H9 (cell line): ENCODE results near the gene NKAIN4. TPM values are rescaled to one million over a fixed set of nuclear protein-coding genes. Genes with fewer than 3 reads are reported as not detected.

Experiments used
- DNase-seq: peaks from one replicate; pipeline ENCODE4 v3.0.0-alpha.2; 2017
- H2AFZ ChIP-seq: one replicate; pipeline ENCODE4 v1.6.1; 2013; ENCODE audit warnings: mild to moderate bottlenecking, low read length, control low read depth, moderate library complexity
- H2AK5ac ChIP-seq: 2 replicates; pipeline ENCODE4 v1.6.1; 2013; ENCODE audit warnings: low read length, control low read depth, mixed read lengths; ENCODE audit not compliant: insufficient read length
- H2BK120ac ChIP-seq: one replicate; pipeline ENCODE4 v1.6.1; 2013; ENCODE audit warnings: low read depth, mild to moderate bottlenecking, low read length, control low read depth, inconsistent platforms; ENCODE audit not compliant: poor library complexity, severe bottlenecking
- H2BK12ac ChIP-seq: 2 replicates; pipeline ENCODE4 v1.6.1; 2013; ENCODE audit warnings: low read length, control low read depth, mixed read lengths, low read depth; ENCODE audit not compliant: insufficient read length
- H2BK15ac ChIP-seq: 2 replicates; pipeline ENCODE4 v1.6.1; 2013; ENCODE audit warnings: low read depth, low read length, control low read depth
- H2BK20ac ChIP-seq: one replicate; pipeline ENCODE4 v1.6.1; 2013; ENCODE audit warnings: low read depth, mild to moderate bottlenecking, low read length, control low read depth, inconsistent platforms; ENCODE audit not compliant: poor library complexity, severe bottlenecking
- H2BK5ac ChIP-seq: 2 replicates; pipeline ENCODE4 v1.6.1; 2013; ENCODE audit warnings: low read length, control low read depth, mixed read lengths; ENCODE audit not compliant: insufficient read length
- H3K14ac ChIP-seq: 2 replicates; pipeline ENCODE4 v1.6.1; 2013; ENCODE audit warnings: low read length, control low read depth; ENCODE audit not compliant: insufficient read depth
- H3K18ac ChIP-seq: 2 replicates; pipeline ENCODE4 v1.6.1; 2013; ENCODE audit warnings: low read depth, mild to moderate bottlenecking, mixed read lengths, low read length, control low read depth; ENCODE audit not compliant: insufficient read length
- H3K23ac ChIP-seq: 2 replicates; pipeline ENCODE4 v1.6.1; 2013; ENCODE audit warnings: low read length, control low read depth, mixed read lengths, low read depth; ENCODE audit not compliant: insufficient read length
- H3K23me2 ChIP-seq: 2 replicates; pipeline ENCODE4 v1.6.1; 2013; ENCODE audit warnings: low read depth, mild to moderate bottlenecking, mixed read lengths, low read length, control low read depth; ENCODE audit not compliant: insufficient read length, poor library complexity, severe bottlenecking
- H3K27ac ChIP-seq: 2 replicates; pipeline ENCODE4 v1.5.1; 2013; ENCODE audit warnings: low read length, control low read depth, mixed read lengths, low read depth; ENCODE audit not compliant: insufficient read length
- H3K27me3 ChIP-seq: 2 replicates; pipeline ENCODE4 v1.6.1; 2013; ENCODE audit warnings: low read length, control low read depth, inconsistent platforms; ENCODE audit not compliant: insufficient read depth
- H3K4ac ChIP-seq: 2 replicates; pipeline ENCODE4 v1.6.1; 2013; ENCODE audit warnings: low read depth, mild to moderate bottlenecking, control low read depth, inconsistent platforms, low read length, moderate library complexity
- H3K4me1 ChIP-seq: 2 replicates; pipeline ENCODE4 v1.6.1; 2013; ENCODE audit warnings: low read length, control low read depth, inconsistent platforms; ENCODE audit not compliant: insufficient read depth
- H3K4me2 ChIP-seq: 2 replicates; pipeline ENCODE4 v1.6.1; 2013; ENCODE audit warnings: low read length, control low read depth, mixed read lengths; ENCODE audit not compliant: insufficient read length, insufficient read depth
- H3K56ac ChIP-seq: 2 replicates; pipeline ENCODE4 v1.6.1; 2013; ENCODE audit warnings: low read depth, mild to moderate bottlenecking, mixed read lengths, low read length, control low read depth; ENCODE audit not compliant: insufficient read length
- H3K79me1 ChIP-seq: 2 replicates; pipeline ENCODE4 v1.6.1; 2013; ENCODE audit warnings: low read depth, mild to moderate bottlenecking, moderate library complexity, low read length, control low read depth, inconsistent platforms; ENCODE audit not compliant: insufficient read depth, poor library complexity, severe bottlenecking
- H3K79me2 ChIP-seq: 2 replicates; pipeline ENCODE4 v1.6.1; 2013; ENCODE audit warnings: low read length, control low read depth, inconsistent platforms; ENCODE audit not compliant: insufficient read depth
- H3K9ac ChIP-seq: 2 replicates; pipeline ENCODE4 v1.6.1; 2013; ENCODE audit warnings: low read length, control low read depth, mixed read lengths; ENCODE audit not compliant: insufficient read length; ENCODE audit errors: extremely low read depth
- H3K9me3 ChIP-seq: one replicate; pipeline ENCODE4 v1.6.1; 2013; ENCODE audit warnings: low read depth, low read length, inconsistent platforms; ENCODE audit not compliant: control insufficient read depth
- H3T11ph ChIP-seq: one replicate; pipeline ENCODE4 v1.6.1; 2013; ENCODE audit warnings: mild to moderate bottlenecking, low read length, control low read depth, inconsistent platforms
- H4K20me1 ChIP-seq: one replicate; pipeline ENCODE4 v1.6.1; 2013; ENCODE audit not compliant: control insufficient read depth, insufficient read length, insufficient read depth
- H4K5ac ChIP-seq: 2 replicates; pipeline ENCODE4 v1.6.1; 2013; ENCODE audit warnings: low read depth, mild to moderate bottlenecking, mixed read lengths, low read length, control low read depth; ENCODE audit not compliant: insufficient read length
- H4K8ac ChIP-seq: replicated peaks from 2 replicates; pipeline ENCODE4 v1.6.1; 2013; ENCODE audit warnings: low read length, control low read depth, mixed read lengths, low read depth; ENCODE audit not compliant: insufficient read length
- H4K91ac ChIP-seq: 2 replicates; pipeline ENCODE4 v1.6.1; 2013; ENCODE audit warnings: low read depth, mild to moderate bottlenecking, moderate library complexity, mixed read lengths, low read length, control low read depth; ENCODE audit not compliant: insufficient read length
- H3K27ac Mint-ChIP-seq, 3 experiments: 2 replicates in 2 of 3; 3 replicates in 1 of 3; pipeline ENCODE4 v1.8.0; 2020 to 2021; ENCODE audit warnings: mixed read lengths in 3 of 3, mild to moderate bottlenecking in 1 of 3, moderate library complexity in 1 of 3
- H3K27me3 Mint-ChIP-seq: 2 replicates; pipeline ENCODE4 v1.8.0; 2021; ENCODE audit warnings: low read depth, mild to moderate bottlenecking, moderate library complexity, mixed read lengths
- H3K36me3 Mint-ChIP-seq, 3 experiments: 2 replicates in 2 of 3; 3 replicates in 1 of 3; pipeline ENCODE4 v1.8.0; 2020 to 2021; ENCODE audit warnings: low read depth in 3 of 3, mixed read lengths in 3 of 3; ENCODE audit not compliant: insufficient read depth in 1 of 3
- H3K4me1 Mint-ChIP-seq, 2 experiments: 2 replicates each; pipeline ENCODE4 v1.8.0; 2020; ENCODE audit warnings: mixed read lengths in 2 of 2
- H3K4me3 Mint-ChIP-seq, 2 experiments: 2 replicates in 1 of 2; 3 replicates in 1 of 2; pipeline ENCODE4 v1.8.0; 2020 to 2021; ENCODE audit warnings: mild to moderate bottlenecking in 2 of 2, mixed read lengths in 2 of 2, moderate library complexity in 1 of 2
- H3K9me3 Mint-ChIP-seq, 2 experiments: 2 replicates in 1 of 2; 3 replicates in 1 of 2; pipeline ENCODE4 v1.8.0; 2020; ENCODE audit warnings: mild to moderate bottlenecking in 2 of 2, mixed read lengths in 2 of 2, moderate library complexity in 1 of 2
- WGBS: extraction: QIAGEN DNeasy Blood & Tissue Kit; methylation state at CpG from one replicate; pipeline ENCODE4 v1.1.7; 2013; ENCODE audit warnings: missing lambda C conversion rate, low lambda C conversion rate, mixed read lengths; ENCODE audit not compliant: insufficient read length; ENCODE audit errors: extremely low coverage; 5-methylcytosine and 5-hydroxymethylcytosine counted together
- total RNA-seq: library from RNA; stranded (reverse); gene quantifications from 2 replicates; pipeline ENCODE4 v1.2.1, GENCODE V29; 2021
- TF ChIP-seq, protein P1 (sequence below): fragments of 200-600 bp; sonication (generic); conservative IDR thresholded peaks from 3 replicates; pipeline ENCODE4 v1.8.0; 2021; ENCODE audit warnings: antibody characterized with exemption, mild to moderate bottlenecking

Gene NKAIN4
- total RNA-seq, 1 experiment from 2014 or later, result 20.9 TPM

DNA sequence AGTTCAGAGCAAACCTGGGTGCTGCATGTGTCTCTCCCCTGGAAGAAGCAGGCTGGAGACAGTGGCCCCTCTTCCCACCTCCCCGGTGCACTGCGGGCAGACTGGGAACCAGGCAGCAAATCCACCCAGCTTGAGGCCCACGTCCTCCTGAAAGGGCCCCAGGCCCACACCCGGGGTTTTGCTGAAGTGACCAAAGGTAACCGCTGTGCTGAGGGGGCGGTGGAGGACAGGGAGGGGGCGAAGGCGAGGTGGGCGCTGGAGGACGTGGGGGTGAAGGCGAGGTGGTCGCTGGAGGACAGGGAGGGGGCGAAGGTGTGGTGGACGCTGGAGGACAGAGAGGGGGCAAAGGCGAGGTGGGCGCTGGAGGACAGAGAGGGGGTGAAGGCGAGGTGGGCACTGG lies 20.3 kb downstream of the NKAIN4 start:
- no peaks in the 10 kb centered on the region for H3K23me2 ChIP-seq
- Mint-ChIP-seq H3K4me3 (no peak overlapping the region), H3K36me3 (no peaks in the 10 kb centered on the region), H3K27ac (no peak overlapping the region), H3K27me3 (peaks cover 17% of the 10 kb centered on the region), H3K9me3 (no peaks in the 10 kb centered on the region; a peak in 1 of 5 replicates), H3K4me1 (peaks cover 28 to 50% of the 10 kb centered on the region in 2 experiments)
- no peaks in the 10 kb centered on the region for H3K79me2 ChIP-seq
- no CpG with 5 or more reads among the region's 17 CpGs for WGBS
- H2BK12ac ChIP-seq, result no peak overlapping the region
- H2AFZ ChIP-seq, result no peak overlapping the region
- H3K79me1 ChIP-seq, result no peaks in the 10 kb centered on the region
- no peak overlapping the region for H3K14ac ChIP-seq
- H3K27ac ChIP-seq, result no peak overlapping the region
- no peak for DNase-seq
- H3K27me3 ChIP-seq, result no peaks in the 10 kb centered on the region
- no peak overlapping the region for H2AK5ac ChIP-seq
- TF ChIP-seq, protein P1, sequence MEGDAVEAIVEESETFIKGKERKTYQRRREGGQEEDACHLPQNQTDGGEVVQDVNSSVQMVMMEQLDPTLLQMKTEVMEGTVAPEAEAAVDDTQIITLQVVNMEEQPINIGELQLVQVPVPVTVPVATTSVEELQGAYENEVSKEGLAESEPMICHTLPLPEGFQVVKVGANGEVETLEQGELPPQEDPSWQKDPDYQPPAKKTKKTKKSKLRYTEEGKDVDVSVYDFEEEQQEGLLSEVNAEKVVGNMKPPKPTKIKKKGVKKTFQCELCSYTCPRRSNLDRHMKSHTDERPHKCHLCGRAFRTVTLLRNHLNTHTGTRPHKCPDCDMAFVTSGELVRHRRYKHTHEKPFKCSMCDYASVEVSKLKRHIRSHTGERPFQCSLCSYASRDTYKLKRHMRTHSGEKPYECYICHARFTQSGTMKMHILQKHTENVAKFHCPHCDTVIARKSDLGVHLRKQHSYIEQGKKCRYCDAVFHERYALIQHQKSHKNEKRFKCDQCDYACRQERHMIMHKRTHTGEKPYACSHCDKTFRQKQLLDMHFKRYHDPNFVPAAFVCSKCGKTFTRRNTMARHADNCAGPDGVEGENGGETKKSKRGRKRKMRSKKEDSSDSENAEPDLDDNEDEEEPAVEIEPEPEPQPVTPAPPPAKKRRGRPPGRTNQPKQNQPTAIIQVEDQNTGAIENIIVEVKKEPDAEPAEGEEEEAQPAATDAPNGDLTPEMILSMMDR, result no peak
- no peak overlapping the region for H3K18ac ChIP-seq
- H4K8ac ChIP-seq, result no peak overlapping the region
- no peak overlapping the region for H2BK5ac ChIP-seq
- no peak overlapping the region for H3T11ph ChIP-seq
- H3K4me2 ChIP-seq, result no peak overlapping the region
- no peak overlapping the region for H3K23ac ChIP-seq
- H3K56ac ChIP-seq, result no peak overlapping the region
- H4K20me1 ChIP-seq, result no peaks in the 10 kb centered on the region
- no peak overlapping the region for H2BK15ac ChIP-seq
- no peak overlapping the region for H3K4ac ChIP-seq
- no peaks in the 10 kb centered on the region for H3K9me3 ChIP-seq
- H3K9ac ChIP-seq, result no peak overlapping the region
- H2BK120ac ChIP-seq, result no peak overlapping the region
- no peak overlapping the region for H4K5ac ChIP-seq
- no peak overlapping the region for H2BK20ac ChIP-seq
- H3K4me1 ChIP-seq, result peaks cover 2% of the 10 kb centered on the region; the same call in 1 of the 2 replicates
- H4K91ac ChIP-seq, result no peak overlapping the region
